ENCODE data around the gene PACSIN2.

DNA sequence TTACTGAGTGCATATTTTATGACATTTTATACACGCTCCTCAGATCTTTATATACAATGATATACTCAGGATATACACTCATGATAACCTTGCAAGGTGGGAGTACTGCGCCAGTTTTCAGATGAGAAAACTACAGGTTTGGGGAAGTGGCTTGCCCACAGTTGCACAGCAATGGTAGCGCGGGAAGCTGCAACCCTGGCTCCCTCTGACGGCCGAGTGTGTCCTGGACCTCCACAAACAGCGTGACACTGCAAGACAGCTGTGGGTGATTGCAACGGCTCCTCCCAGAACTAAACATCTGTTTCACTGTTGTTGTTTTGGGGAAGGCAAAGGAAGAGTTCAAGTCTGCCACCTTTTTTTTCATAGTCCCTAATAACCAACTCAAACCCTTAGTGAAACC is 47.0 kb downstream of the PACSIN2 start:
- TF ChIP-seq MTA3 (IDR thresholded peaks at IDR 0.05; ENCODE audit: borderline replicate concordance, low read length) (no peak), CHD2 (IDR thresholded peaks at IDR 0.05; ENCODE audit: borderline replicate concordance, low read depth, low read length) (no peak), CEBPB (IDR thresholded peaks at IDR 0.05; ENCODE audit: borderline replicate concordance in 1 of 2, low read depth in 2 of 2, low read length in 2 of 2) (no peak), EP300 (IDR thresholded peaks at IDR 0.05; ENCODE audit: borderline replicate concordance in 1 of 2, control insufficient read depth in 1 of 2, low read depth in 2 of 2, low read length in 2 of 2) (no peak), EZH2 (IDR thresholded peaks at IDR 0.05; ENCODE audit: borderline replicate concordance, control insufficient read depth, low read depth, low read length) (no peak), POLR2AphosphoS5 (IDR thresholded peaks at IDR 0.05; ENCODE audit: low read length) (no peak), HDGF (IDR thresholded peaks at IDR 0.05) (no peak)
- TF ChIP-seq, protein P1, sequence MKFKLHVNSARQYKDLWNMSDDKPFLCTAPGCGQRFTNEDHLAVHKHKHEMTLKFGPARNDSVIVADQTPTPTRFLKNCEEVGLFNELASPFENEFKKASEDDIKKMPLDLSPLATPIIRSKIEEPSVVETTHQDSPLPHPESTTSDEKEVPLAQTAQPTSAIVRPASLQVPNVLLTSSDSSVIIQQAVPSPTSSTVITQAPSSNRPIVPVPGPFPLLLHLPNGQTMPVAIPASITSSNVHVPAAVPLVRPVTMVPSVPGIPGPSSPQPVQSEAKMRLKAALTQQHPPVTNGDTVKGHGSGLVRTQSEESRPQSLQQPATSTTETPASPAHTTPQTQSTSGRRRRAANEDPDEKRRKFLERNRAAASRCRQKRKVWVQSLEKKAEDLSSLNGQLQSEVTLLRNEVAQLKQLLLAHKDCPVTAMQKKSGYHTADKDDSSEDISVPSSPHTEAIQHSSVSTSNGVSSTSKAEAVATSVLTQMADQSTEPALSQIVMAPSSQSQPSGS (IDR thresholded peaks at IDR 0.05; ENCODE audit: low read length) = no peak
- TF ChIP-seq, protein P2, sequence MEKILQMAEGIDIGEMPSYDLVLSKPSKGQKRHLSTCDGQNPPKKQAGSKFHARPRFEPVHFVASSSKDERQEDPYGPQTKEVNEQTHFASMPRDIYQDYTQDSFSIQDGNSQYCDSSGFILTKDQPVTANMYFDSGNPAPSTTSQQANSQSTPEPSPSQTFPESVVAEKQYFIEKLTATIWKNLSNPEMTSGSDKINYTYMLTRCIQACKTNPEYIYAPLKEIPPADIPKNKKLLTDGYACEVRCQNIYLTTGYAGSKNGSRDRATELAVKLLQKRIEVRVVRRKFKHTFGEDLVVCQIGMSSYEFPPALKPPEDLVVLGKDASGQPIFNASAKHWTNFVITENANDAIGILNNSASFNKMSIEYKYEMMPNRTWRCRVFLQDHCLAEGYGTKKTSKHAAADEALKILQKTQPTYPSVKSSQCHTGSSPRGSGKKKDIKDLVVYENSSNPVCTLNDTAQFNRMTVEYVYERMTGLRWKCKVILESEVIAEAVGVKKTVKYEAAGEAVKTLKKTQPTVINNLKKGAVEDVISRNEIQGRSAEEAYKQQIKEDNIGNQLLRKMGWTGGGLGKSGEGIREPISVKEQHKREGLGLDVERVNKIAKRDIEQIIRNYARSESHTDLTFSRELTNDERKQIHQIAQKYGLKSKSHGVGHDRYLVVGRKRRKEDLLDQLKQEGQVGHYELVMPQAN (conservative IDR thresholded peaks at IDR 0.05) = no peak
- TF ChIP-seq, protein P3, sequence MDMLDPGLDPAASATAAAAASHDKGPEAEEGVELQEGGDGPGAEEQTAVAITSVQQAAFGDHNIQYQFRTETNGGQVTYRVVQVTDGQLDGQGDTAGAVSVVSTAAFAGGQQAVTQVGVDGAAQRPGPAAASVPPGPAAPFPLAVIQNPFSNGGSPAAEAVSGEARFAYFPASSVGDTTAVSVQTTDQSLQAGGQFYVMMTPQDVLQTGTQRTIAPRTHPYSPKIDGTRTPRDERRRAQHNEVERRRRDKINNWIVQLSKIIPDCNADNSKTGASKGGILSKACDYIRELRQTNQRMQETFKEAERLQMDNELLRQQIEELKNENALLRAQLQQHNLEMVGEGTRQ (IDR thresholded peaks at IDR 0.05; ENCODE audit: borderline replicate concordance, low read depth, low read length) = no peak
- TF ChIP-seq, protein P4, sequence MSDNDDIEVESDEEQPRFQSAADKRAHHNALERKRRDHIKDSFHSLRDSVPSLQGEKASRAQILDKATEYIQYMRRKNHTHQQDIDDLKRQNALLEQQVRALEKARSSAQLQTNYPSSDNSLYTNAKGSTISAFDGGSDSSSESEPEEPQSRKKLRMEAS (IDR thresholded peaks at IDR 0.05; ENCODE audit: low read depth, low read length) = no peak
- TF ChIP-seq, protein P5, sequence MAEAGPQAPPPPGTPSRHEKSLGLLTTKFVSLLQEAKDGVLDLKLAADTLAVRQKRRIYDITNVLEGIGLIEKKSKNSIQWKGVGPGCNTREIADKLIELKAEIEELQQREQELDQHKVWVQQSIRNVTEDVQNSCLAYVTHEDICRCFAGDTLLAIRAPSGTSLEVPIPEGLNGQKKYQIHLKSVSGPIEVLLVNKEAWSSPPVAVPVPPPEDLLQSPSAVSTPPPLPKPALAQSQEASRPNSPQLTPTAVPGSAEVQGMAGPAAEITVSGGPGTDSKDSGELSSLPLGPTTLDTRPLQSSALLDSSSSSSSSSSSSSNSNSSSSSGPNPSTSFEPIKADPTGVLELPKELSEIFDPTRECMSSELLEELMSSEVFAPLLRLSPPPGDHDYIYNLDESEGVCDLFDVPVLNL (IDR thresholded peaks at IDR 0.05; ENCODE audit: low read depth, low read length) = no peak

All from GM12878 (cell line).